PC-9 (cell line): Measurements from ENCODE around the gene DPYD. TPM values are rescaled to one million over a fixed set of nuclear protein-coding genes. Genes with fewer than 3 reads are reported as not detected.

Experiments used
- BruUV-seq: library from RNA; stranded (reverse); fragments of 400-500 nt; replicated peaks from 2 replicates; lab custom pipeline; 2021; lab: Mats Ljungman, UMichigan
- CTCF ChIA-PET: fragments of 300-600 bp; sonication (Branson Sonifier 250); formaldehyde crosslinking; loops from one replicate; lab custom pipeline; 2022; ENCODE audit warnings: antibody characterized with exemption; lab: Charles Lee
- POLR2A ChIA-PET: fragments of 300-600 bp; sonication (Branson Sonifier 250); formaldehyde crosslinking; loops from one replicate; lab custom pipeline; 2022; ENCODE audit warnings: antibody characterized with exemption; ENCODE audit not compliant: unreplicated experiment; lab: Charles Lee
- DNase-seq, 2 experiments: peaks; one replicate each; pipeline versions ENCODE4 v3.0.0 to v3.0.0-alpha.2; 2015 to 2022; ENCODE audit warnings: mixed read lengths in 1 of 2
- H2AFZ ChIP-seq: fragments of 200-600 bp; sonication (generic); 2 replicates; pipeline ENCODE4 v1.8.1; 2017; ENCODE audit warnings: antibody characterized with exemption
- H3F3A ChIP-seq: fragments of 200-600 bp; sonication (generic); 2 replicates; pipeline ENCODE4 v1.8.1; 2017; ENCODE audit warnings: antibody characterized with exemption, mild to moderate bottlenecking, low read depth; ENCODE audit not compliant: insufficient read depth
- H3K27ac ChIP-seq: fragments of 200-600 bp; sonication (generic); 2 replicates; pipeline ENCODE4 v1.6.1; 2016; ENCODE audit warnings: mixed run types
- H3K27me3 ChIP-seq: fragments of 200-600 bp; sonication (generic); 2 replicates; pipeline ENCODE4 v1.6.1; 2016; ENCODE audit warnings: low read depth, mixed run types; ENCODE audit not compliant: insufficient read depth
- H3K36me3 ChIP-seq: fragments of 200-600 bp; sonication (generic); 2 replicates; pipeline ENCODE4 v1.6.1; 2016; ENCODE audit warnings: low read depth, mixed run types
- H3K4me1 ChIP-seq: fragments of 200-600 bp; sonication (generic); replicated peaks from 2 replicates; pipeline ENCODE4 v1.6.1; 2016; ENCODE audit warnings: mixed run types; ENCODE audit not compliant: insufficient read depth
- H3K4me2 ChIP-seq: fragments of 200-600 bp; sonication (generic); 2 replicates; pipeline ENCODE4 v1.6.1; 2017; ENCODE audit warnings: mixed run types
- H3K4me3 ChIP-seq: fragments of 200-600 bp; sonication (generic); 2 replicates; pipeline ENCODE4 v1.6.1; 2016; ENCODE audit warnings: mixed run types
- H3K79me2 ChIP-seq: fragments of 200-600 bp; sonication (generic); 2 replicates; pipeline ENCODE4 v1.6.1; 2017; ENCODE audit warnings: low read depth, mixed run types
- H3K9me2 ChIP-seq: fragments of 200-600 bp; sonication (generic); 2 replicates; pipeline ENCODE4 v1.8.1; 2017; ENCODE audit warnings: mild to moderate bottlenecking; ENCODE audit not compliant: insufficient read depth
- H3K9me3 ChIP-seq: fragments of 200-600 bp; sonication (generic); 2 replicates; pipeline ENCODE4 v1.8.1; 2016; ENCODE audit warnings: low read depth; ENCODE audit not compliant: insufficient read depth
- H4K20me1 ChIP-seq: fragments of 200-600 bp; sonication (generic); 2 replicates; pipeline ENCODE4 v1.8.1; 2017; ENCODE audit not compliant: insufficient read depth
- CTCF ChIP-seq: fragments of 200-600 bp; sonication (generic); conservative IDR thresholded peaks from 2 replicates; pipeline ENCODE4 v1.6.1; 2017; ENCODE audit warnings: mixed run types, antibody characterized with exemption, mild to moderate bottlenecking, moderate library complexity
- EZH2 ChIP-seq: fragments of 200-600 bp; sonication (generic); IDR thresholded peaks from 2 replicates; pipeline ENCODE4 v1.8.0; 2017; ENCODE audit warnings: antibody characterized with exemption, low read depth
- intact Hi-C: fragments of 100-400 bp; cut with micrococcal nuclease; formaldehyde crosslinking; loops from one replicate; pipeline ENCODE4 v1.10.0; 2022; ENCODE audit not compliant: unreplicated experiment
- total RNA-seq: library from RNA; stranded (reverse); gene quantifications from 2 replicates; pipeline ENCODE4 v1.2.3, GENCODE V29; 2021

Gene DPYD
- total RNA-seq, 1 experiment from 2014 or later = 24.1 TPM

GRCh38 chr1:97306504-97306903 is 614.3 kb downstream of the DPYD start:
- H3K4me1 ChIP-seq = no peaks in the 10 kb centered on the region
- no peaks in the 10 kb centered on the region for H4K20me1 ChIP-seq
- intact Hi-C loops = no loop called here
- no peaks in the 10 kb centered on the region for H3K79me2 ChIP-seq
- DNase-seq = no peak
- H3K4me3 ChIP-seq = no peak overlapping the region
- no peaks in the 10 kb centered on the region for H3K27me3 ChIP-seq
- ChIA-PET CTCF (no interaction called here), POLR2A (no interaction called here)
- H2AFZ ChIP-seq = no peak overlapping the region
- no TSS peak for BruUV-seq
- TF ChIP-seq EZH2 (no peak), CTCF (no peak)
- H3K27ac ChIP-seq = no peak overlapping the region
- no peaks in the 10 kb centered on the region for H3K36me3 ChIP-seq
- peaks cover 6% of the 10 kb centered on the region for H3K9me2 ChIP-seq
- no peaks in the 10 kb centered on the region for H3F3A ChIP-seq
- H3K9me3 ChIP-seq = no peaks in the 10 kb centered on the region
- H3K4me2 ChIP-seq = no peak overlapping the region

GRCh38 chr1:97304366-97304765 is 616.5 kb downstream of the DPYD start:
- TF ChIP-seq EZH2 = no peak
- no peak for TF ChIP-seq CTCF
- intact Hi-C loops = no loop called here
- Histone ChIP-seq H4K20me1 (no peaks in the 10 kb centered on the region), H3K27me3 (no peaks in the 10 kb centered on the region), H3K79me2 (no peaks in the 10 kb centered on the region), H3K4me2 (no peak overlapping the region), H3K36me3 (no peaks in the 10 kb centered on the region), H3K9me3 (no peaks in the 10 kb centered on the region), H3F3A (no peaks in the 10 kb centered on the region), H3K27ac (no peak overlapping the region), H3K9me2 (peaks cover 6% of the 10 kb centered on the region), H3K4me3 (no peak overlapping the region), H2AFZ (no peak overlapping the region), H3K4me1 (no peaks in the 10 kb centered on the region)
- ChIA-PET CTCF (no interaction called here), POLR2A (interaction anchor here (0.6 kb wide), 1 partner anchor 79 kb away, joined by 31 read pairs; no protein-coding TSS in a partner anchor)
- BruUV-seq = no TSS peak
- DNase-seq = no peak

DNA sequence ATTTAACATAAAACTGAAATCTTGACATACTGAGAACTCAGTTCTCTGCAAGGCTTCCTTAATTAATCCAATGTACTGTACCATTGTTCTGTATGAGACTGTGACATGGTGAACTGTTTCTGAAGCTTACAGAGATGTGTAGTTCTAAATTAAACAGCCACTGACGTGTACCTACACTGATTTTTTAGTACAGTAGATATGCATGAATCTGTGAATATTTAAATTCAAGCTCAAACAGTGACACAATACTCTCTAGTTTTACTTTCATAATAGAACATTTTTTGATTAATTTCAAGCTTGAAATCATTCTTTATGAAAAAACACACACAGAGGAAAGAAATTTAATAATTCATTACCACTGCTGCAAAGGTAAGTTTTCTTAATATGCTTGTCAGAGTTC is 621.9 kb downstream of the DPYD start:
- no peak overlapping the region; the same call in 1 of the 2 replicates for H2AFZ ChIP-seq
- H3F3A ChIP-seq = no peaks in the 10 kb centered on the region
- POLR2A ChIA-PET = no interaction called here
- H3K27me3 ChIP-seq = no peaks in the 10 kb centered on the region
- H3K9me2 ChIP-seq = no peaks in the 10 kb centered on the region
- H3K79me2 ChIP-seq = no peaks in the 10 kb centered on the region
- intact Hi-C loops = no loop called here
- CTCF ChIA-PET = no interaction called here
- no peak for TF ChIP-seq EZH2
- TF ChIP-seq CTCF = no peak
- no peaks in the 10 kb centered on the region for H3K9me3 ChIP-seq
- no peak overlapping the region for H3K4me2 ChIP-seq
- no peaks in the 10 kb centered on the region for H3K4me1 ChIP-seq
- H3K36me3 ChIP-seq = no peaks in the 10 kb centered on the region
- BruUV-seq = no TSS peak
- DNase-seq = no peak
- no peaks in the 10 kb centered on the region for H4K20me1 ChIP-seq
- no peak overlapping the region for H3K4me3 ChIP-seq
- no peak overlapping the region for H3K27ac ChIP-seq
